ENCODE results near the gene CFDP1. TPM values are rescaled to one million over a fixed set of nuclear protein-coding genes. Genes with fewer than 3 reads are reported as not detected.

Gene CFDP1
- total RNA-seq, 1 donor from 2014 or later: 117 TPM

DNA sequence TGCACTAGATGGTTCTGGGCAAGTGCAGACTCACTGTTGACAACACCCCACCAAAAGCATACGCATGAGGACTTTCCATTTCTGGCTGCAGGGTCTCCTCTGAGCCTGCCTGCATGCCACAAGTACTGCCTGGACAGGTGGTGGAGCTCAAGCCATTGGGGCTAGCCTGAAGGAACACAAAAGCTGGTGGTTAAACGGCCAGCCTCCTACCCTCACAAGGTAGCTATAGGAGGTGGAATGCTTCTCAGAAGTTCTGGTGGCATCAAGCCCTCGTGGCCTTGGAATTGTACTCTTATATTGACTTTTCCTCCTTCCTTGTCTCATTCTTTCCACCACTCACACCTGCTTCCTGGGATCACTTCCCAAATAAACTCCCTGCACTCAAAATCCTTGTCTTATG lies 125.3 kb downstream of the CFDP1 start:
- no peak for DNase-seq (ENCODE audit: low read depth)
- H3K4me3 ChIP-seq (ENCODE audit: low read depth, low read length): no peak overlapping the region
- TF ChIP-seq, protein P1, sequence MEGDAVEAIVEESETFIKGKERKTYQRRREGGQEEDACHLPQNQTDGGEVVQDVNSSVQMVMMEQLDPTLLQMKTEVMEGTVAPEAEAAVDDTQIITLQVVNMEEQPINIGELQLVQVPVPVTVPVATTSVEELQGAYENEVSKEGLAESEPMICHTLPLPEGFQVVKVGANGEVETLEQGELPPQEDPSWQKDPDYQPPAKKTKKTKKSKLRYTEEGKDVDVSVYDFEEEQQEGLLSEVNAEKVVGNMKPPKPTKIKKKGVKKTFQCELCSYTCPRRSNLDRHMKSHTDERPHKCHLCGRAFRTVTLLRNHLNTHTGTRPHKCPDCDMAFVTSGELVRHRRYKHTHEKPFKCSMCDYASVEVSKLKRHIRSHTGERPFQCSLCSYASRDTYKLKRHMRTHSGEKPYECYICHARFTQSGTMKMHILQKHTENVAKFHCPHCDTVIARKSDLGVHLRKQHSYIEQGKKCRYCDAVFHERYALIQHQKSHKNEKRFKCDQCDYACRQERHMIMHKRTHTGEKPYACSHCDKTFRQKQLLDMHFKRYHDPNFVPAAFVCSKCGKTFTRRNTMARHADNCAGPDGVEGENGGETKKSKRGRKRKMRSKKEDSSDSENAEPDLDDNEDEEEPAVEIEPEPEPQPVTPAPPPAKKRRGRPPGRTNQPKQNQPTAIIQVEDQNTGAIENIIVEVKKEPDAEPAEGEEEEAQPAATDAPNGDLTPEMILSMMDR (conservative IDR thresholded peaks at IDR 0.05; ENCODE audit: low read depth, low read length): no peak

DNA sequence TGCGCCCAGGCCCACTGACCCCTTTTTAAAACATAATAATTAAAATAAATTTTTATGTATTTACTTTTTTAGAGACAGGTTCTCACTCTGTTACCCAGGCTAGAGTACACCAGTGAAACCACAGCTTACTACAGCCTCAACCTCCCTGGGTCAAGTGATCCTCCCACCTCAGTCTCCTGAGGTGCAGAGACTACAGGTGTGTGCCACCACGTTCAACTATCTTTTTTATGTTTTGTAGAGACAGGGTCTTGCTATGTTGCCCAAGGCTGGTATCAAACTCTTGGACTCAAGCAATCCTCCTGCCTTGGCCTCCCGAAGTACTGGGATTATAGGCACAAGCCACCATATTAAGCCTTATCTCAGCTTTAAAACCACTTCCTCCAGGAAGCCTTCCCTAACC lies 125.8 kb downstream of the CFDP1 start:
- H3K4me3 ChIP-seq (ENCODE audit: low read depth, low read length): no peak overlapping the region
- TF ChIP-seq, protein P1 (conservative IDR thresholded peaks at IDR 0.05; ENCODE audit: low read depth, low read length): no peak
- no peak for DNase-seq (ENCODE audit: low read depth)

DNA sequence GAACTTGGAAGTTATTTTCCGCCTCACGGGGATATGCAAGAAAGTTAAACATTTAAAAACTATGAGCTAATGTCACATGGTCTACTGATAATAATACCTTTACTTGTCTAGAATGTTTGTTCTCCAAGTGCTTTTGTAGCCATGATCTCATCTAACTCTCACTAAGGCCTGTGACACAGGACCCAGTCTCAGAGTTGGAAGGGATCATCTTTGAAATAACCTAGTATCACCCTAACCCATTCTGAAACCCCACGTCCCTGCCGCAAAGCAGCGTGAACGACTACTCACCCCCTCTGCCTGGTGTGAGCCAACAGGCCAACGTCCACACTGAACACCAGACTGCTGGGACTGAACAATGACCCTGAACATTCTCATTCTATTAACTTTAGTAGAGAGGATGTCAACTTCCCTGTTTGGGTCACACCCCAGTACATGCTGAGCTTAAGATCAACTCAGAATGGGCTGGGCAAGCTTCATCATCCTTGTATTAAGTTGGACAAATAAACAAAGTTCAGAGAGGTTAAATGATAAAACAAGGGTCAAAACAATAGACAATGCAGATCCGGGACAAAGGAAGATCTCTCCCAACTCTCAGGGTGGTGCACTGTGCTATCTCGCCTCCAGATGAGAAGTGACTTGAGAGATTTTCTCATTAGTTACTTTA lies 127.1 kb downstream of the CFDP1 start:
- peak overlapping the region; percentile 26 for H3K4me3 ChIP-seq (ENCODE audit: low read depth, low read length)
- TF ChIP-seq, protein P1 (conservative IDR thresholded peaks at IDR 0.05; ENCODE audit: low read depth, low read length): no peak
- peak; percentile 88 for DNase-seq (ENCODE audit: low read depth)

DNA sequence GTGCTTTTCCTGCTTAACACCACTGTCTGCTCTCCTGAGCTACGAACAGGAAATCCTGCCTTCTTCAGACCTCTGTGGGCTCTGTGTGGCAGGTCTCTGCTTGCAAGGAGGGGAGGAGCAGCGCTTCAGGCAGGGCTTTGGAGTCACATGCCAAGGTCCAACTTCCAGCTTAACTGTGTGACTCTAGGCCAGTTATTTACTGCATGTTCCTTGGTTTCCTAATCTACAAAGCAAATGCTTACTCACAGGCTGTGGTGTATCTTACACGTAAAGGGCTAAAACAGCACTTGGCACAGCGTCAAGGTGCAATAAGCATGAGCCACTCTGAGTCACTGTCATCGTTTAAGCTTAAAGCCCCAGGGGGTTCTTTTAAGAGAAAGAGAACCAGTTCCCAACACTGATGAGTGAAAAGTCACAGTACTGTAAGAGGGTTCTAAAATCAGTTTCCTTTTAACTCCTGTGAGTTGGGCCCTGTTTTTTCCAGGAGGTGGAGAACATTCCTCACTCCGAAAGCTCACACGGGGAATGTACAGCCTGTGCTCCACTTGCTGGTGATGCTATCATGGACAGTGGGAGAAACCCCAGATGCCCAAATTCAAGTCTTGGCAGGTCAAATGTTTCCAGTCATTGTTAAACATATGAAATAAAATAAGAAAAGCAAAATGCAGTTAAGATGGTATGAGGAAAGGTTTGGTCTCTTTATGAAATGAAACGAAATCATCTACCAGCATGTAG lies 127.8 kb downstream of the CFDP1 start:
- DNase-seq (ENCODE audit: low read depth): peak; percentile 100
- TF ChIP-seq, protein P1 (conservative IDR thresholded peaks at IDR 0.05; ENCODE audit: low read depth, low read length): peak; percentile 22
- peak overlapping the region; percentile 26 for H3K4me3 ChIP-seq (ENCODE audit: low read depth, low read length)

DNA sequence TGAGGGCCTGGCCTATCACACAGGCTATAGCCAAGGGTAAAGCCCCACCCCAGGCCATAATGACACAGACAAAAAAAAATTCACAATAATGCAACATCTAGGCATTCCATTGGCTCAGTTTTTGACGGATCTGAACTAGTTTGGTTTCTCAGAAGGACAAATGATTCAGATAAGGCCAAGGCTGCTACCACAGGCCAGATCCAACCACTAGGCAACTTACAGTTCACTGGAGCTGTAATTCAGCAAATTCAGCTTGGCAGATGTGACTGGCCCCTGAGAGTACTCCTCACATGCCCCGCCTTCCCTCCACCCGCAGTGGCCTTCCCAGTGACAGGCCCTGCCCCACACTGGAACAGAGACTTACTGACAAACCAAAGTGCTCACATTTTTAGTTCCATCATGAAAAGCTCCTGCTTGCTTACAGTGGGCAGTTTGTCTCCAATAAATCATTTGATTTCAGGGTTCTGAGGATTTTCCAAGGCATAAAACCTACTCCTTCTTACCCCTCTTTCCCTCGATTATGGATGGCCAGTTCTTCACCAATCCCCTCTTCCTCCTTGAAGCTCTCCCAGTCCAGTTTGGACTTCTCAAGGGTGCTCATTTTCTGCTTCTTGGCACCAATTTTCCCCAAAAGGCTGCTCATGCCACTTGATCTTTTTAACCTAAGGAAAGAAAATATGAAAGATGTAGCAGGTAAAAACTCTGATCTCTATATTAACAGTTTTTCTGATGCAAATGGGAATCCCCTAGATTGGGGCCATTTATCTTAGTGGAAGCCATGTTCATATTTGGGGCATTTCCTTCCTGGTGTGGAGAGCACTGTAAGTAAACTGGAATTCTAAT lies 128.6 kb downstream of the CFDP1 start:
- no peak overlapping the region for H3K4me3 ChIP-seq (ENCODE audit: low read depth, low read length)
- DNase-seq (ENCODE audit: low read depth): peak; percentile 69
- TF ChIP-seq, protein P1 (conservative IDR thresholded peaks at IDR 0.05; ENCODE audit: low read depth, low read length): peak; percentile 13

DNA sequence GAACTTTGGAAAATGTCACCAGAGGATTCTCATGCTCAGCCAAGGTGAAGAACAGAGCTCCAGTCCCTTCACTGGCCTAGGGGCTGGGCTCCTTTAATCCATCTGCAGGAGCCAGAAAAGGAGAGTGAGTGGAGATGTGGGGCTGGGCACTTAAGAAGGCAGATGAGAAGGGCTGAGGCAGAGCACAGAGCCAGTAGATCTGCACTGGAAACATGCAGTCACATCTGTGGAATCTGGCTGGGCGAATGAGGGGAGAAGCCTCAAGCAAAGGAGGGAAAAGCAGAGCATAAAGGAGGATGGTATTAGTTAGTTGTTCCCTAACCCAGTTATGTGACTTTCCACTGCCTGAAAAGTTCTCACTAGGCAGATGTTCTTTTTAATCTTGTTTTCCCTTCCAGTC lies 131.5 kb downstream of the CFDP1 start:
- no peak for DNase-seq (ENCODE audit: low read depth)
- TF ChIP-seq, protein P1 (conservative IDR thresholded peaks at IDR 0.05; ENCODE audit: low read depth, low read length): no peak
- no peak overlapping the region for H3K4me3 ChIP-seq (ENCODE audit: low read depth, low read length)
